Parathyroid adenoma (tissue), 2 donors: ENCODE results near the gene EEF1A2.
A peak's percentile ranks its signal among the peaks of the same experiment; 100 is the strongest.

Experiments
- H2AFZ ChIP-seq: fragments of 300-600 bp; sonication (generic); one replicate; pipeline ENCODE4 v1.7.0; 2017; ENCODE audit warnings: antibody characterized with exemption, mild to moderate bottlenecking
- H3K27ac ChIP-seq: fragments of 300-600 bp; sonication (generic); one replicate; pipeline ENCODE4 v1.7.0; 2017
- H3K27me3 ChIP-seq: fragments of 300-600 bp; sonication (generic); one replicate; pipeline ENCODE4 v1.7.0; 2017; ENCODE audit warnings: low read length; ENCODE audit not compliant: control insufficient read depth, insufficient read depth
- H3K36me3 ChIP-seq: fragments of 300-600 bp; sonication (generic); one replicate; pipeline ENCODE4 v1.7.0; 2017; ENCODE audit warnings: low read length; ENCODE audit not compliant: control insufficient read depth, insufficient read depth
- H3K4me1 ChIP-seq: fragments of 300-600 bp; sonication (generic); one replicate; pipeline ENCODE4 v1.7.0; 2017; ENCODE audit warnings: control low read depth
- H3K4me2 ChIP-seq: fragments of 300-600 bp; sonication (generic); one replicate; pipeline ENCODE4 v1.7.0; 2017; ENCODE audit warnings: low read length
- H3K4me3 ChIP-seq: fragments of 300-600 bp; sonication (generic); one replicate; pipeline ENCODE4 v1.7.0; 2017; ENCODE audit warnings: low read depth, low read length
- H3K79me2 ChIP-seq: fragments of 300-600 bp; sonication (generic); one replicate; pipeline ENCODE4 v1.7.0; 2017; ENCODE audit warnings: control low read depth
- H3K9ac ChIP-seq: fragments of 300-600 bp; sonication (generic); one replicate; pipeline ENCODE4 v1.7.0; 2017; ENCODE audit warnings: mild to moderate bottlenecking
- H3K9me3 ChIP-seq: fragments of 300-600 bp; sonication (generic); one replicate; pipeline ENCODE4 v1.7.0; 2017; ENCODE audit warnings: low read length; ENCODE audit not compliant: control insufficient read depth
- TF ChIP-seq, protein P1 (sequence below): fragments of 300-600 bp; sonication (generic); IDR thresholded peaks from one replicate; pipeline ENCODE4 v1.7.0; 2017; ENCODE audit warnings: antibody characterized with exemption, mild to moderate bottlenecking
- donor health status: primary hyperparathyroidism.

Gene EEF1A2

DNA sequence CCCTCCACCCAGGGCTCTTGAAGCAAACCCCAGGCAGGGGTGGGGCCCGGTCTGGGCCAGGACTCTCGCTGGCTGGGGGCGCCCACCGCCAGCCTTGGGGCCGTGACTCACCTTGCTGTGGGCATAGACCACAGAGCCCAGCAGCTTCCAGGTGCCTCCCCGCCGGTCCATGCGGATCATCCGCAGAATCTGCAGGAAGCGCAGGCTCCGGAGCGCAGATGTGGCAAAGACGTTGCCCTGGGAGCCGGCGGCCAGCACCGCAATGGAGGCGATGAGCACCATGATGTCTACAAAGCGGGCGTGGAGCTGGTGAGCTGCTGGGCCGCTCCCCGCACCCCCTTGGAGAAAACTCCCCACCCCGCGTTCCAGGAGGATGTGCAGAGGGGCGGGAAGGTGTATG is 54.3 kb downstream of the EEF1A2 start:
- H3K27ac ChIP-seq = no peak overlapping the region
- no peak overlapping the region for H3K4me3 ChIP-seq
- TF ChIP-seq, protein P1, sequence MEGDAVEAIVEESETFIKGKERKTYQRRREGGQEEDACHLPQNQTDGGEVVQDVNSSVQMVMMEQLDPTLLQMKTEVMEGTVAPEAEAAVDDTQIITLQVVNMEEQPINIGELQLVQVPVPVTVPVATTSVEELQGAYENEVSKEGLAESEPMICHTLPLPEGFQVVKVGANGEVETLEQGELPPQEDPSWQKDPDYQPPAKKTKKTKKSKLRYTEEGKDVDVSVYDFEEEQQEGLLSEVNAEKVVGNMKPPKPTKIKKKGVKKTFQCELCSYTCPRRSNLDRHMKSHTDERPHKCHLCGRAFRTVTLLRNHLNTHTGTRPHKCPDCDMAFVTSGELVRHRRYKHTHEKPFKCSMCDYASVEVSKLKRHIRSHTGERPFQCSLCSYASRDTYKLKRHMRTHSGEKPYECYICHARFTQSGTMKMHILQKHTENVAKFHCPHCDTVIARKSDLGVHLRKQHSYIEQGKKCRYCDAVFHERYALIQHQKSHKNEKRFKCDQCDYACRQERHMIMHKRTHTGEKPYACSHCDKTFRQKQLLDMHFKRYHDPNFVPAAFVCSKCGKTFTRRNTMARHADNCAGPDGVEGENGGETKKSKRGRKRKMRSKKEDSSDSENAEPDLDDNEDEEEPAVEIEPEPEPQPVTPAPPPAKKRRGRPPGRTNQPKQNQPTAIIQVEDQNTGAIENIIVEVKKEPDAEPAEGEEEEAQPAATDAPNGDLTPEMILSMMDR = no peak
- no peaks in the 10 kb centered on the region for H3K36me3 ChIP-seq
- H3K79me2 ChIP-seq = no peaks in the 10 kb centered on the region
- H3K9ac ChIP-seq = no peak overlapping the region
- H3K4me2 ChIP-seq = no peak overlapping the region
- H3K4me1 ChIP-seq = no peaks in the 10 kb centered on the region
- no peak overlapping the region for H2AFZ ChIP-seq
- H3K9me3 ChIP-seq = no peaks in the 10 kb centered on the region
- no peaks in the 10 kb centered on the region for H3K27me3 ChIP-seq

GRCh38 chr20:63443606-63444395 is 55.1 kb downstream of the EEF1A2 start:
- H3K27me3 ChIP-seq = no peaks in the 10 kb centered on the region
- H3K79me2 ChIP-seq = no peaks in the 10 kb centered on the region
- no peaks in the 10 kb centered on the region for H3K9me3 ChIP-seq
- TF ChIP-seq, protein P1 = no peak
- H3K4me1 ChIP-seq = no peaks in the 10 kb centered on the region
- no peak overlapping the region for H3K4me2 ChIP-seq
- H3K4me3 ChIP-seq = no peak overlapping the region
- no peak overlapping the region for H3K9ac ChIP-seq
- no peak overlapping the region for H3K27ac ChIP-seq
- H2AFZ ChIP-seq = no peak overlapping the region
- H3K36me3 ChIP-seq = no peaks in the 10 kb centered on the region

DNA sequence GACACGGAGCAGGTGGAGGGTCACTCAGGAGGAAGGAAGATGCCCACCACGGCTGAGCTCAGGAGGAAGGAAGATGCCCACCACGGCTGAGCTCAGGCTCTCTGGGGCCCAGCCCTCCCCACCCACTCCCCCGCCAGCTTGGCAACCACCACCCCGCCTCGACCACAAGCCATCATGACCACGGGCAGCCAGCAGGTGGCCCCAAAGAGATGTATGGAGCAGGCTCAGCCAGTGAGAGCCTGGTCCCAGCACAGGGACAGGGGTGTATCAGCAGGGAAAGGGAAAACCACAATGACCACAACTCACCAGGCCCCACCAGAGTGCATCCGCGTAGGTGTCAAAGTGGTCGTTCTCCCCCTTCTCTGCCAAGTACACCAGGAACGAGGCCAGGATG is 56.8 kb downstream of the EEF1A2 start:
- Histone ChIP-seq H3K9me3 (no peaks in the 10 kb centered on the region), H3K27me3 (no peaks in the 10 kb centered on the region), H3K9ac (no peak overlapping the region), H3K4me2 (no peak overlapping the region), H3K36me3 (no peaks in the 10 kb centered on the region), H3K4me1 (no peaks in the 10 kb centered on the region), H3K79me2 (no peaks in the 10 kb centered on the region), H3K27ac (no peak overlapping the region), H2AFZ (no peak overlapping the region), H3K4me3 (no peak overlapping the region)
- TF ChIP-seq, protein P1 = peak; percentile 31

DNA sequence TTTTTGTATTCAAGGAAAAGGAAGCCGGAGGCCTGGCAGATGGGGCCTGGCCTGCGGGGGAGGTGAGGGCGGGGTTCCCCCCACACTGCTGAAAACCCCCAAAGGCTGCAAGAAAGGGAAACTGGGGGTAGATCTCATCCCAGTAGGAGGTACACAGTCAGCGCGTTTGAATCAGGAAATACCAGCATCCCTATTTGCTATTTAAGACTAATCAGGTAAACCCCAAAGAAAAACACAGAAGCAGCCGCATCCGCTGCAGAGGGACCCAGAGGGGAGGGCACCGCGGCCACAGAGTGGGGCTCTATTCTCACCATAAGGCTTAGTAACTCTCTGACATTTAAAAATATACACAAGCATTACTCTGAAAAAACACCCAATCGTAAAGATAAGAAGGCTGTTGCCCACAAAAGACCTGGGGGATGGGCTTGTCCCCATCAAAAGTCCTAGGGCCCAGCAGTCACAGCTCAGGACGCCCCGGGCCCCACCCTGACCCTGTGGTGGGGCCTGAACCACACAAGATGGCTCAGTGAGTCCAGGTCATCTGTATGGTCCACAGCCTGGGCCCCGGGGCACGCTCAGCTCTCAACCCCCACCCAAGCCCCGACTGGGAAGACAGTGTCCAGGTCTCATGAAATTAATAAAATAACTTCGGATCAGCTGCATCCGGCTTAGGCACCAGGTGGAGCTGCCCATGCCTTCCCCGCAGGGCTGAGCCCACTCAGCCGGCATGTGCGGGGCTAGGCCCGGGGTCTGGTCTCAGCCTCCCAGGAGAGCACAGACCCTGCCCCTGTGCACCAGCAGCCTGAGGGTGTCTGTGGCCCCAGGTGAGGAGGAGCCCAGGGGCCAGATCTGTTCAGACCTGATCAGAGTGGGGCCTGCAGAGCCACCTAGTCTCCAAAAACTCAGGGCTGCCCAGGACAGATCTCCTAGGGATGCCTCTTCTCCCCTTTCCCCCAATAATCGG is 57.5 kb downstream of the EEF1A2 start:
- no peaks in the 10 kb centered on the region for H3K9me3 ChIP-seq
- no peak overlapping the region for H3K4me3 ChIP-seq
- H3K9ac ChIP-seq = no peak overlapping the region
- no peaks in the 10 kb centered on the region for H3K79me2 ChIP-seq
- no peaks in the 10 kb centered on the region for H3K27me3 ChIP-seq
- TF ChIP-seq, protein P1 = no peak
- H3K4me2 ChIP-seq = no peak overlapping the region
- H3K36me3 ChIP-seq = no peaks in the 10 kb centered on the region
- H3K27ac ChIP-seq = no peak overlapping the region
- no peaks in the 10 kb centered on the region for H3K4me1 ChIP-seq
- no peak overlapping the region for H2AFZ ChIP-seq
